GM18511 (cell line): ENCODE measurements around the gene YOD1.
"Not testable (repeated sequence)": the region's sequence is repeated elsewhere in the genome, so short reads cannot be mapped to it uniquely, and the experiment has no call there.

Experiments
- ATAC-seq: cut with Tn5 transposase; IDR thresholded peaks from one replicate; pipeline ENCODE4 v1.9.1; 2021; ENCODE audit warnings: mild to moderate bottlenecking, moderate library complexity; ENCODE audit not compliant: unreplicated experiment

YOD1 gene

GRCh38 chr1:207050480-207051190 lies 373 bp downstream of the YOD1 start:
- ATAC-seq, result peak; percentile 57

GRCh38 chr1:207049974-207050391 lies 1.0 kb downstream of the YOD1 start:
- ATAC-seq, result no peak

GRCh38 chr1:207049514-207049913 lies 1.5 kb downstream of the YOD1 start:
- no peak for ATAC-seq

GRCh38 chr1:207049054-207049453 lies 2.0 kb downstream of the YOD1 start:
- no peak for ATAC-seq

GRCh38 chr1:207048041-207048440 lies 3.0 kb downstream of the YOD1 start:
- no peak for ATAC-seq

- no peak for ATAC-seq
Measured at GRCh38 chr1:207047505-207047904, 3.5 kb downstream of the YOD1 start.

GRCh38 chr1:207045453-207045852 lies 5.6 kb downstream of the YOD1 start:
- no peak for ATAC-seq

GRCh38 chr1:207041397-207041796 lies 9.6 kb downstream of the YOD1 start:
- not testable (repeated sequence) for ATAC-seq

GRCh38 chr1:207040181-207040533 lies 10.9 kb downstream of the YOD1 start:
- no peak for ATAC-seq

- no peak for ATAC-seq
Measured at GRCh38 chr1:207039380-207040180, 11.4 kb downstream of the YOD1 start.

- ATAC-seq, result no peak
Measured at GRCh38 chr1:207036865-207037264, 14.1 kb downstream of the YOD1 start.

- ATAC-seq, result no peak
Measured at GRCh38 chr1:207035877-207036551, 15.0 kb downstream of the YOD1 start.

- no peak for ATAC-seq
Measured at GRCh38 chr1:207034998-207035397, 16.0 kb downstream of the YOD1 start.

GRCh38 chr1:207034208-207034607 lies 16.8 kb downstream of the YOD1 start:
- ATAC-seq, result no peak

GRCh38 chr1:207033302-207033701 lies 17.7 kb downstream of the YOD1 start:
- ATAC-seq, result no peak

- ATAC-seq, result no peak
Measured at GRCh38 chr1:207032528-207033017, 18.4 kb downstream of the YOD1 start, which contains the start of gene C1orf116. C1orf116 (minus strand) TSS chr1:207032756; CDS start chr1:207027598, 5,158 bp downstream.

- no peak for ATAC-seq
Measured at GRCh38 chr1:207031632-207032264, 19.3 kb downstream of the YOD1 start.

- ATAC-seq, result no peak
Measured at GRCh38 chr1:207031016-207031415, 20.0 kb downstream of the YOD1 start.

- ATAC-seq, result no peak
Measured at GRCh38 chr1:207030522-207031009, 20.4 kb downstream of the YOD1 start.

GRCh38 chr1:207029701-207030521 lies 21.1 kb downstream of the YOD1 start:
- ATAC-seq, result no peak
